GM23338 (cell line): ENCODE results near the gene FTO. TPM values are rescaled to one million over a fixed set of nuclear protein-coding genes. Genes with fewer than 3 reads are reported as not detected.

Experiments
- ATAC-seq: fragments of 200-7000 bp; cut with Tn5 transposase; 3 replicates; pipeline ENCODE4 v1.9.1; 2020
- DNase-seq: peaks from one replicate; pipeline ENCODE4 v3.0.0-alpha.2; 2015; ENCODE audit warnings: low spot score
- H2AFZ ChIP-seq: fragments of 200-600 bp; sonication (generic); 2 replicates; pipeline ENCODE4 v1.8.0; 2016; ENCODE audit warnings: antibody characterized with exemption, mild to moderate bottlenecking, moderate library complexity
- H3F3A ChIP-seq: fragments of 200-600 bp; sonication (generic); replicated peaks from 2 replicates; pipeline ENCODE4 v1.8.0; 2017; ENCODE audit warnings: antibody characterized with exemption, mixed run types, low read depth
- H3K27ac ChIP-seq: fragments of 200-600 bp; sonication (generic); 2 replicates; pipeline ENCODE4 v1.6.1; 2016; ENCODE audit warnings: low read depth
- H3K27me3 ChIP-seq: fragments of 200-600 bp; sonication (generic); 2 replicates; pipeline ENCODE4 v1.8.0; 2016; ENCODE audit warnings: mild to moderate bottlenecking, mixed run types, moderate library complexity; ENCODE audit not compliant: insufficient read depth
- H3K36me3 ChIP-seq: fragments of 200-600 bp; sonication (generic); 2 replicates; pipeline ENCODE4 v1.8.0; 2016; ENCODE audit warnings: mild to moderate bottlenecking; ENCODE audit not compliant: insufficient read depth
- H3K4me1 ChIP-seq: fragments of 200-600 bp; sonication (generic); 2 replicates; pipeline ENCODE4 v1.8.0; 2016; ENCODE audit warnings: mild to moderate bottlenecking, moderate library complexity; ENCODE audit not compliant: insufficient read depth
- H3K4me2 ChIP-seq: fragments of 200-600 bp; sonication (generic); 2 replicates; pipeline ENCODE4 v1.7.1; 2017; ENCODE audit warnings: mixed run types
- H3K4me3 ChIP-seq: fragments of 200-600 bp; sonication (generic); 2 replicates; pipeline ENCODE4 v1.6.1; 2016; ENCODE audit warnings: mixed run types
- H3K79me2 ChIP-seq: fragments of 200-600 bp; sonication (generic); replicated peaks from 2 replicates; pipeline ENCODE4 v1.8.0; 2017; ENCODE audit warnings: mild to moderate bottlenecking; ENCODE audit not compliant: insufficient read depth
- H3K9me2 ChIP-seq: fragments of 200-600 bp; sonication (generic); 2 replicates; pipeline ENCODE4 v1.8.0; 2017; ENCODE audit not compliant: insufficient read depth
- H4K20me1 ChIP-seq: fragments of 200-600 bp; sonication (generic); replicated peaks from 2 replicates; pipeline ENCODE4 v1.8.0; 2017; ENCODE audit warnings: mild to moderate bottlenecking; ENCODE audit not compliant: insufficient read depth
- H3K27ac Mint-ChIP-seq: 2 replicates; pipeline ENCODE4 v1.8.0; 2020; ENCODE audit warnings: inconsistent platforms, mild to moderate bottlenecking, moderate library complexity, mixed read lengths
- H3K27me3 Mint-ChIP-seq: 3 replicates; pipeline ENCODE4 v1.8.0; 2022; ENCODE audit warnings: low read depth, mild to moderate bottlenecking, moderate library complexity, mixed read lengths, inconsistent platforms; ENCODE audit not compliant: insufficient read depth, poor library complexity
- H3K36me3 Mint-ChIP-seq: 3 replicates; pipeline ENCODE4 v1.8.0; 2021; ENCODE audit warnings: low read depth, mild to moderate bottlenecking, inconsistent platforms, moderate library complexity, mixed read lengths
- H3K4me1 Mint-ChIP-seq: 3 replicates; pipeline ENCODE4 v1.8.0; 2020; ENCODE audit warnings: mild to moderate bottlenecking, inconsistent platforms, mixed read lengths
- H3K4me3 Mint-ChIP-seq: 3 replicates; pipeline ENCODE4 v1.8.0; 2021; ENCODE audit warnings: moderate library complexity, mild to moderate bottlenecking, inconsistent platforms, mixed read lengths
- H3K9me3 Mint-ChIP-seq: 3 replicates; pipeline ENCODE4 v1.8.0; 2020; ENCODE audit warnings: moderate library complexity, mild to moderate bottlenecking, inconsistent platforms, mixed read lengths
- CREB1 ChIP-seq: fragments of 250-450 bp; sonication (Bioruptor Pico); IDR thresholded peaks from 2 replicates; pipeline ENCODE4 v1.5.0; 2020; ENCODE audit warnings: low read depth, mild to moderate bottlenecking, moderate library complexity
- EZH2phosphoT487 ChIP-seq: fragments of 200-600 bp; sonication (generic); IDR thresholded peaks from one replicate; pipeline ENCODE4 v1.8.1; 2018; ENCODE audit warnings: antibody characterized with exemption; ENCODE audit not compliant: unreplicated experiment
- POLR2AphosphoS5 ChIP-seq: IDR thresholded peaks from 2 replicates; pipeline ENCODE4 v1.6.1; 2016; ENCODE audit warnings: antibody characterized with exemption, low read depth
- REST ChIP-seq: IDR thresholded peaks from one replicate; pipeline ENCODE4 v1.6.1; 2018; ENCODE audit warnings: antibody characterized with exemption; ENCODE audit not compliant: unreplicated experiment
- polyA plus RNA-seq: library from polyadenylated mRNA; unstranded; fragments of >200 nt; fragmentation: Nextera tagmentation; extraction: Ambion mirVana; gene quantifications from 2 replicates; pipeline ENCODE4 v1.2.1, GENCODE V29; 2016
- total RNA-seq: library from RNA; depleted of rRNA; stranded (reverse); fragments of >200 nt; shearing (Covaris generic); gene quantifications from 2 replicates; pipeline ENCODE4 v1.2.3, GENCODE V29; 2014
- TF ChIP-seq, protein P1 (sequence below): IDR thresholded peaks from 2 replicates; pipeline ENCODE4 v1.6.1; 2016; ENCODE audit warnings: antibody characterized with exemption
- TF ChIP-seq, protein P2 (sequence below), 2 experiments: fragments of 200-600 bp in 1 of 2; sonication (generic) in 1 of 2; conservative IDR thresholded peaks; 2 replicates each; pipeline versions ENCODE4 v1.5.1 to v1.6.1; 2016 to 2017; ENCODE audit warnings: antibody characterized with exemption in 2 of 2, low read depth in 2 of 2, mild to moderate bottlenecking in 2 of 2, moderate library complexity in 1 of 2
- TF ChIP-seq, protein P3 (sequence below): fragments of 250-450 bp; sonication (Bioruptor Pico); IDR thresholded peaks from 2 replicates; pipeline ENCODE4 v1.5.0; 2020; ENCODE audit warnings: mild to moderate bottlenecking, moderate library complexity

The FTO gene
- total and polyA plus RNA-seq, 2 experiments from 2014 or later = 17.7 to 69.6 TPM

GRCh38 chr16:54199487-54200160, 495.7 kb downstream of the FTO start:
- Histone ChIP-seq H3K4me2 (no peak overlapping the region), H3K27ac (no peak overlapping the region), H3K9me2 (no peaks in the 10 kb centered on the region), H2AFZ (no peak overlapping the region), H3K36me3 (no peaks in the 10 kb centered on the region), H3F3A (no peaks in the 10 kb centered on the region), H3K79me2 (no peaks in the 10 kb centered on the region), H3K27me3 (no peaks in the 10 kb centered on the region), H3K4me3 (no peak overlapping the region), H4K20me1 (no peaks in the 10 kb centered on the region), H3K4me1 (no peaks in the 10 kb centered on the region)
- Mint-ChIP-seq H3K4me1 (peaks cover 2% of the 10 kb centered on the region), H3K27ac (no peak overlapping the region), H3K36me3 (no peaks in the 10 kb centered on the region), H3K4me3 (no peak overlapping the region), H3K9me3 (no peaks in the 10 kb centered on the region; the same call in 2 of the 3 replicates), H3K27me3 (peaks cover 12% of the 10 kb centered on the region)
- ATAC-seq (no peak), DNase-seq (no peak)
- TF ChIP-seq, protein P1, sequence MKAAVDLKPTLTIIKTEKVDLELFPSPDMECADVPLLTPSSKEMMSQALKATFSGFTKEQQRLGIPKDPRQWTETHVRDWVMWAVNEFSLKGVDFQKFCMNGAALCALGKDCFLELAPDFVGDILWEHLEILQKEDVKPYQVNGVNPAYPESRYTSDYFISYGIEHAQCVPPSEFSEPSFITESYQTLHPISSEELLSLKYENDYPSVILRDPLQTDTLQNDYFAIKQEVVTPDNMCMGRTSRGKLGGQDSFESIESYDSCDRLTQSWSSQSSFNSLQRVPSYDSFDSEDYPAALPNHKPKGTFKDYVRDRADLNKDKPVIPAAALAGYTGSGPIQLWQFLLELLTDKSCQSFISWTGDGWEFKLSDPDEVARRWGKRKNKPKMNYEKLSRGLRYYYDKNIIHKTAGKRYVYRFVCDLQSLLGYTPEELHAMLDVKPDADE = no peak
- no peak for TF ChIP-seq EZH2phosphoT487
- TF ChIP-seq REST = no peak

DNA sequence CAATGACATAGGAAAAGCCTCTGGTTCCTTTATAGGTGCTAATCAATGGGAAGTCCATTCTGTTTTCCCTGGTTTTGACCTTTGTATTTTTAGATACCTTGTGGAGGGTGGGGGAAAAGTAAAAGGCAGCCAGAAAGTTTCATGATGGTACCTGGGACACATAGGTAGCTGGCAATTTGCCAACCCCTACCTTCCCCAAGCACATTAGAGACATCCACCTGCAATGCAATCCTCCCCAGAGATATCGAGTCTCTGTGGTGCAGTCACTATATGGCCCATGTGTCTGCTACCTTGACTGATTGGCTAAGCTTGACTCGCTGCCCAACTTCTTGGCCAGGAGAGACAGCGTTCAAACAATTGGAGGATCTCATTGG, 496.2 kb downstream of the FTO start:
- no peak for TF ChIP-seq CREB1 (CRISPR knock-in tag)
- TF ChIP-seq POLR2AphosphoS5 = no peak
- no peak for TF ChIP-seq EZH2phosphoT487
- TF ChIP-seq, protein P2, sequence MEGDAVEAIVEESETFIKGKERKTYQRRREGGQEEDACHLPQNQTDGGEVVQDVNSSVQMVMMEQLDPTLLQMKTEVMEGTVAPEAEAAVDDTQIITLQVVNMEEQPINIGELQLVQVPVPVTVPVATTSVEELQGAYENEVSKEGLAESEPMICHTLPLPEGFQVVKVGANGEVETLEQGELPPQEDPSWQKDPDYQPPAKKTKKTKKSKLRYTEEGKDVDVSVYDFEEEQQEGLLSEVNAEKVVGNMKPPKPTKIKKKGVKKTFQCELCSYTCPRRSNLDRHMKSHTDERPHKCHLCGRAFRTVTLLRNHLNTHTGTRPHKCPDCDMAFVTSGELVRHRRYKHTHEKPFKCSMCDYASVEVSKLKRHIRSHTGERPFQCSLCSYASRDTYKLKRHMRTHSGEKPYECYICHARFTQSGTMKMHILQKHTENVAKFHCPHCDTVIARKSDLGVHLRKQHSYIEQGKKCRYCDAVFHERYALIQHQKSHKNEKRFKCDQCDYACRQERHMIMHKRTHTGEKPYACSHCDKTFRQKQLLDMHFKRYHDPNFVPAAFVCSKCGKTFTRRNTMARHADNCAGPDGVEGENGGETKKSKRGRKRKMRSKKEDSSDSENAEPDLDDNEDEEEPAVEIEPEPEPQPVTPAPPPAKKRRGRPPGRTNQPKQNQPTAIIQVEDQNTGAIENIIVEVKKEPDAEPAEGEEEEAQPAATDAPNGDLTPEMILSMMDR (conservative IDR thresholded peaks at IDR 0.05; ENCODE audit: low read depth in 2 of 2) = no peak
- TF ChIP-seq, protein P3, sequence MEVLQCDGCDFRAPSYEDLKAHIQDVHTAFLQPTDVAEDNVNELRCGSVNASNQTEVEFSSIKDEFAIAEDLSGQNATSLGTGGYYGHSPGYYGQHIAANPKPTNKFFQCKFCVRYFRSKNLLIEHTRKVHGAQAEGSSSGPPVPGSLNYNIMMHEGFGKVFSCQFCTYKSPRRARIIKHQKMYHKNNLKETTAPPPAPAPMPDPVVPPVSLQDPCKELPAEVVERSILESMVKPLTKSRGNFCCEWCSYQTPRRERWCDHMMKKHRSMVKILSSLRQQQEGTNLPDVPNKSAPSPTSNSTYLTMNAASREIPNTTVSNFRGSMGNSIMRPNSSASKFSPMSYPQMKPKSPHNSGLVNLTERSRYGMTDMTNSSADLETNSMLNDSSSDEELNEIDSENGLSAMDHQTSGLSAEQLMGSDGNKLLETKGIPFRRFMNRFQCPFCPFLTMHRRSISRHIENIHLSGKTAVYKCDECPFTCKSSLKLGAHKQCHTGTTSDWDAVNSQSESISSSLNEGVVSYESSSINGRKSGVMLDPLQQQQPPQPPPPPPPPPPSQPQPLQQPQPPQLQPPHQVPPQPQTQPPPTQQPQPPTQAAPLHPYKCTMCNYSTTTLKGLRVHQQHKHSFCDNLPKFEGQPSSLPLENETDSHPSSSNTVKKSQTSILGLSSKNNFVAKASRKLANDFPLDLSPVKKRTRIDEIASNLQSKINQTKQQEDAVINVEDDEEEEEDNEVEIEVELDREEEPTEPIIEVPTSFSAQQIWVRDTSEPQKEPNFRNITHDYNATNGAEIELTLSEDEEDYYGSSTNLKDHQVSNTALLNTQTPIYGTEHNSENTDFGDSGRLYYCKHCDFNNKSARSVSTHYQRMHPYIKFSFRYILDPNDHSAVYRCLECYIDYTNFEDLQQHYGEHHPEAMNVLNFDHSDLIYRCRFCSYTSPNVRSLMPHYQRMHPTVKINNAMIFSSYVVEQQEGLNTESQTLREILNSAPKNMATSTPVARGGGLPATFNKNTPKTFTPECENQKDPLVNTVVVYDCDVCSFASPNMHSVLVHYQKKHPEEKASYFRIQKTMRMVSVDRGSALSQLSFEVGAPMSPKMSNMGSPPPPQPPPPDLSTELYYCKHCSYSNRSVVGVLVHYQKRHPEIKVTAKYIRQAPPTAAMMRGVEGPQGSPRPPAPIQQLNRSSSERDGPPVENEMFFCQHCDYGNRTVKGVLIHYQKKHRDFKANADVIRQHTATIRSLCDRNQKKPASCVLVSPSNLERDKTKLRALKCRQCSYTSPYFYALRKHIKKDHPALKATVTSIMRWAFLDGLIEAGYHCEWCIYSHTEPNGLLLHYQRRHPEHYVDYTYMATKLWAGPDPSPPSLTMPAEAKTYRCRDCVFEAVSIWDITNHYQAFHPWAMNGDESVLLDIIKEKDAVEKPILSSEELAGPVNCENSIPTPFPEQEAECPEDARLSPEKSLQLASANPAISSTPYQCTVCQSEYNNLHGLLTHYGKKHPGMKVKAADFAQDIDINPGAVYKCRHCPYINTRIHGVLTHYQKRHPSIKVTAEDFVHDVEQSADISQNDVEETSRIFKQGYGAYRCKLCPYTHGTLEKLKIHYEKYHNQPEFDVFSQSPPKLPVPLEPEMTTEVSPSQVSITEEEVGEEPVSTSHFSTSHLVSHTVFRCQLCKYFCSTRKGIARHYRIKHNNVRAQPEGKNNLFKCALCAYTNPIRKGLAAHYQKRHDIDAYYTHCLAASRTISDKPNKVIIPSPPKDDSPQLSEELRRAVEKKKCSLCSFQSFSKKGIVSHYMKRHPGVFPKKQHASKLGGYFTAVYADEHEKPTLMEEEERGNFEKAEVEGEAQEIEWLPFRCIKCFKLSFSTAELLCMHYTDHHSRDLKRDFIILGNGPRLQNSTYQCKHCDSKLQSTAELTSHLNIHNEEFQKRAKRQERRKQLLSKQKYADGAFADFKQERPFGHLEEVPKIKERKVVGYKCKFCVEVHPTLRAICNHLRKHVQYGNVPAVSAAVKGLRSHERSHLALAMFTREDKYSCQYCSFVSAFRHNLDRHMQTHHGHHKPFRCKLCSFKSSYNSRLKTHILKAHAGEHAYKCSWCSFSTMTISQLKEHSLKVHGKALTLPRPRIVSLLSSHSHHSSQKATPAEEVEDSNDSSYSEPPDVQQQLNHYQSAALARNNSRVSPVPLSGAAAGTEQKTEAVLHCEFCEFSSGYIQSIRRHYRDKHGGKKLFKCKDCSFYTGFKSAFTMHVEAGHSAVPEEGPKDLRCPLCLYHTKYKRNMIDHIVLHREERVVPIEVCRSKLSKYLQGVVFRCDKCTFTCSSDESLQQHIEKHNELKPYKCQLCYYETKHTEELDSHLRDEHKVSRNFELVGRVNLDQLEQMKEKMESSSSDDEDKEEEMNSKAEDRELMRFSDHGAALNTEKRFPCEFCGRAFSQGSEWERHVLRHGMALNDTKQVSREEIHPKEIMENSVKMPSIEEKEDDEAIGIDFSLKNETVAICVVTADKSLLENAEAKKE (CRISPR knock-in tag) = no peak
- Histone ChIP-seq H3K27me3 (no peaks in the 10 kb centered on the region), H3K27ac (no peak overlapping the region), H3K9me2 (no peaks in the 10 kb centered on the region), H3K4me1 (no peaks in the 10 kb centered on the region), H3K4me3 (no peak overlapping the region), H3K79me2 (no peaks in the 10 kb centered on the region), H4K20me1 (no peaks in the 10 kb centered on the region), H3F3A (no peaks in the 10 kb centered on the region), H3K4me2 (no peak overlapping the region), H3K36me3 (no peaks in the 10 kb centered on the region), H2AFZ (no peak overlapping the region)
- Mint-ChIP-seq H3K36me3 (no peaks in the 10 kb centered on the region), H3K4me1 (no peaks in the 10 kb centered on the region; the same call in 2 of the 3 replicates), H3K4me3 (no peak overlapping the region), H3K27ac (no peak overlapping the region), H3K9me3 (no peaks in the 10 kb centered on the region; the same call in 2 of the 3 replicates), H3K27me3 (peaks cover 12% of the 10 kb centered on the region)
- DNase-seq (no peak), ATAC-seq (no peak)
